Medulla oblongata (tissue), 1 donor: ENCODE measurements around the gene TAS2R9.
A peak's percentile ranks its signal among the peaks of the same experiment; 100 is the strongest.
"Not testable (repeated sequence)": the region's sequence is repeated elsewhere in the genome, so short reads cannot be mapped to it uniquely, and the experiment has no call there.

ENCODE experiments used
- DNase-seq: peaks from one replicate; pipeline ENCODE4 v3.0.0-alpha.2; 2015; ENCODE audit errors: extremely low spot score

TAS2R9 gene

DNA sequence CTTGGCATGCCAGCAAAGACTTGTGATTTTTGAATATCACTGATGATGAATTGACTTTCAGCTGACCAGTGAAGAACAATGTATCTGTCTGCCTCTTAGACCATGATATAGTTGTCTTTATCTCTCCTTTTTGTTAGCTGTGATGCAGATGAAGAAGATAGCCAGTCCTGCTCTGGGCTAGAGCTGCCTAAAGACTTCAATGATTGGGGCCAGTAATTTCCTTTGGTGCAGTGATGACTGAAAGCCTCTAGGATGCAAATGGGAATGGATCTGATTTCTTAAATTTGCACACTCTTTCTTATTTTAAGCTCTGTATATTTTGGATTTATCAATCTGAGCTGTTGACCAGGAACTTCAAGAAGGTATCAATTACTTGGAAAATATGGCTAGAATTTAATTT lies at the start of gene TAS2R9:
Gene TAS2R9 (minus strand): TSS at position 101 of the 400 bp plus-strand sequence. CDS start 93 bp downstream, at position 8.
- DNase-seq: no peak

- no peak for DNase-seq
Measured at GRCh38 chr12:10855807-10856206, 45.8 kb upstream of the TAS2R9 start.

GRCh38 chr12:10853776-10854175 lies 43.8 kb upstream of the TAS2R9 start:
- DNase-seq: no peak

DNA sequence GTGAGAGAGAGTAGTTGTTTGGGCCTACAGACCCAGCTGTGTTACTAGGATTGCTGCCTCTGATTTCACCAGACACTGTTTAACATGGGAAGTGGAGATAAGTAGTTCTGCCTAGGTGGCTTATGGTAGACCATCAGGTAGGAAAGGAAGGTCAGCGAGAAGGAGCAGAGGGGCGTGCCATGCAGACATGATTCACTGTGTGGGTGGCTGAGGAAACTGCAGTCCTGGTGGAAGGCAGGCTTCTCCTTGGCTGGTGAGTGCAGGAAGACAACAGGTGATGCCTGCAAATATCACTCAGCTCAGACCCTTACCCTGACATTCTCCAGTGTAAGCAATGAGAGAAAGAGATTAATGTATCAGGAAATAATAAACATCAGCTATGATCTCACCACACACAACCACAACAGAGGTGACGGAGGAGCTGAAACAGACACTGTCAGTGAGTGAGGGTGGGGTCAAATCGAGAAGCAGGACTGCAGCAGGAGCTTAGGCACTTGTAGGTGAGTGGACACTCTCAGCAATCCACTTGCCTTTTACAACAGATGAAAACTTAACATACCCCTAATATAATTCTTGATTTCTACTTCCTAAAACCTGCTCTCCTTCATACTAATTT lies 41.4 kb upstream of the TAS2R9 start:
- no peak for DNase-seq

DNA sequence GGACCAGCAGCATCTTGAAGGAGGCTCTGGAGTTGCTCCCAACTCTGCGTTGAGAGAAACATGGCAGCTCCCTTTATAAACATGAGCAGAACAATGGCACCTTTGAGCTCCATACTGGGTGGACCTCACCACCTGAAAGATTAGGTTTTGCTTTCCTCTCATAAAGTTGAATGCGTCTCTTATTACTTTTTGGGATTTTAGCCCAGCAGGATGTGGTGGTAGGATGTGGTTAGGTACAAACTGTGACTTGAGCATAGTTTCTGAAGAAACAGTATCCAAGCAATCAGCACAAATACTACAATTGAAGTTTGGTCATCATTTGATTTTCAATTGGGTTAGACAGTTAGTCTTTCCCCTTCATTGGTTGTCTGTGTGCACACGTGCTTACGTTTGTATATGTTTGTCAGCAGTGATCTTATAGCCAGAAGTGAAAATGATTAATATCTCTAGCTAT lies 39.5 kb upstream of the TAS2R9 start, which contains the start of gene PRR4:
Gene PRR4 (minus strand): TSS at position 51 of the 454 bp plus-strand sequence. CDS start 38 bp downstream, at position 13.
- no peak for DNase-seq

DNA sequence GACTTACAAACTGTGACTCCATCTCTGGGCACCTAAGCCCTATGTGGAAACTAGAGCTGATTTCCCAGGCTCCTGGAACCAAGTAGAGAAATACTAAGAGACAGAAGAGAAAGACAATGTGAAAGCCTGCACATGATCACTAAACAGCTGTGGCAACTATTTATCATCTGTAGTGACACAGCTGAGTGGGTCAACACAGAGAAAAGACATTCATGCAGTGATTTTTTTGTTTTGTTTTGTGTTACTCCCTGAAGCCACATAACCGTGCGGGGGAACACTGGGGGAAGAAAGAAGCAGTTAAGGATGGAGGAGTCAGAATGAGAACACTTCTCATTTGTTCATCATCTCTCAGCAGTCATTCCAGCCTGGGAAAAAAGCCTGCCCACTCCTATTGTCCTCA lies 37.8 kb upstream of the TAS2R9 start:
- DNase-seq: peak; percentile 3

DNA sequence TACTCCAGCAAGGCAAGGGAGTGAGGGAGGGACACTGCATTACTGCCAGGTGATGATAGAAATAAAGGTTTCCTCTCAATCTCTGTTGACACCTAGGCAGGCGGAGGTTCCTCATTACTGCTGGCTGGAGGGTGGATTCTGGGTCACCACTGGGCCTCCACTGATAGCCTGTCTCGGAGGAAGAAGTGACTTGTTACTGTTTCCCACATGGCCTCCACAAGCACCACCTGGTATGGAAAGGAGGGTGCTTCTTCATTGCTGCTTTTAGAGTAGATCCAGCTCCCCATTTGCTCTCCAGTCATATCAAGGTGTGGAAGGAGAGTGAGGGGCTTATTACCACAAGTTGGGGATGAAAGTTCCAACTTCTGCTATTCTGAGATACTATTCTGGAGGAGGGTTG lies 32.9 kb upstream of the TAS2R9 start:
- DNase-seq: no peak

- DNase-seq: no peak
Measured at GRCh38 chr12:10838461-10838860, 28.5 kb upstream of the TAS2R9 start.

DNA sequence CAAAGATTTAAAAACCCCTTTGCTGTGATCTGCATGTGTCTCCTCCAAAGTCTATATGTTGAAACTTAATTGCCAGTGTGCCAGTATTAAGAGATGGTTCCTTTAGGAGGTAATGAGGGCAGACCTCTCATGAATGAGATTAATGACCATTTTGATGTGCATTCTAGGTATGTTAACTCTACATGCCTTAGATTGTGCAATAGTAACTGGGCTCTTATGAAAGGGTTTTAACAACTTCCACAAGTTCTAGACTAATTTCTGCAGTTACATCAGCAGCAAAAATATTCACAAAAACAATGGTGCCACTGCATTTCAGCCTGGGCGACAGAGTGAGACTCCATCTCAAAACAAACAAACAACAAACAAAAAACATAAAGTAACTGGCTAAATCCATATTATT lies 20.0 kb upstream of the TAS2R9 start:
- no peak for DNase-seq

GRCh38 chr12:10826258-10826657 lies 16.3 kb upstream of the TAS2R9 start, which contains the start of gene TAS2R10:
Gene TAS2R10 (minus strand): TSS chr12:10826358. CDS start chr12:10826269, 89 bp downstream.
- DNase-seq: no peak

- no peak for DNase-seq
Measured at GRCh38 chr12:10824957-10825356, 15.0 kb upstream of the TAS2R9 start.

- DNase-seq: no peak
Measured at GRCh38 chr12:10811883-10812536, 2.0 kb upstream of the TAS2R9 start.

GRCh38 chr12:10807186-10807585 lies 2.8 kb downstream of the TAS2R9 start, which contains the start of gene TAS2R8:
Gene TAS2R8 (minus strand): TSS chr12:10807286. CDS start chr12:10806980, 306 bp downstream.
- DNase-seq: no peak

DNA sequence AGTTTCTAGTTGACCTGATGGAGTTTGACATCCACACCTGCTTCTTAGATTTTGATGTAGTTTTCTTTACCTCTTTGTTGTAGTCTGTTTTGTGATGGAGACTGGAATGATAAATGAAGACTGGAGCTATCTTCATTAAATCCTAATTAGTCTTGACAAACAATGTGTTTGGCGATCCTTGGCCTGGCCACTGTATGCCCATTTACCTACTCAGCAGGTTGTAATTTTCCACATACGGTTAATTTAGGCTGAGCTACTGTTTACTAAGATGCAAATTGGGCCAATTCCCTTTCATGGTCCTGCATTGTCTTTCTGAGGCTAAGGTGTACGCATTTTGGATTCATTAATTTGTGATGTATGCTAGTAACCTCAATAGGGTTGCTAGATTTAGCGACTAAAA lies 7.4 kb downstream of the TAS2R9 start, which contains the start of gene TAS2R7:
Gene TAS2R7 (minus strand): TSS at position 41 of the 400 bp plus-strand sequence. CDS start 57 bp downstream, outside the sequence.
- DNase-seq: no peak

DNA sequence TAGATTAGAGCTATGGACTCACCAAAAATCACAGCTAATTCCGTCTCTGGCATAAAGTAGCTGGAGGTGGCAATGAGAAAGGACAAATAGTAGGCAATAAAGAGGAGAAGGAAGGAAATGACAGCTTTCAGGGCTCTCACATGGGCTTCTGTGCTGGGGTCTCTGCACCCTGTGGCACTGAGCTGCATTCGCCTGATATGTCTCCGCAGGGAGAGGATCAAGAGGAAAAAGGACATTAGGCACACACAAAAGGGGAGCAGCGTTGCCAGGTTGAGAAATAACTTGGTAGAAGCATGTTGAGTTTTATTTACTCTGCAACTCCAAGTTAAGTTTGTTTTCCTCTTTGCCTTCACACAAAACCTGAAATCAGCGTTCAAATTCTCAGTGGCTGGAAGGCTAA lies 8.2 kb downstream of the TAS2R9 start:
- no peak for DNase-seq

DNA sequence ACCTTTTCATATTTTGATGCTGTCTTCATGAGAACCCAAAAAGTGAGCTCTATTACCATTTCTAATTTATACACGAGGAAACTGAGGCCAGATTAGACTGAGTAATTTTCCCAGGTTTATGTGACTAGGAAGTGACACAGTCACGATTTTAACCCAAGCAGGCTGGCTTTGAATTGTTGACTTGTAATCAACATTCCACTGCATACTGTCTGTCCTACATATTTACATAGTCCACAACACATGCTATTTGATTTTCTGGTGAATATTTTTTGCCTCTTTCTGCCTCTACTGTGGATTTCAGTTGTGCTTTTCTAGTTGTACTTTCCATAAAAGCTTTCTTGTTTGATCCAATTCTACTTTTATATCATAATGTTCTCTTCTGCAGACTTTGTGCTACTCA lies 15.7 kb downstream of the TAS2R9 start:
- no peak for DNase-seq

DNA sequence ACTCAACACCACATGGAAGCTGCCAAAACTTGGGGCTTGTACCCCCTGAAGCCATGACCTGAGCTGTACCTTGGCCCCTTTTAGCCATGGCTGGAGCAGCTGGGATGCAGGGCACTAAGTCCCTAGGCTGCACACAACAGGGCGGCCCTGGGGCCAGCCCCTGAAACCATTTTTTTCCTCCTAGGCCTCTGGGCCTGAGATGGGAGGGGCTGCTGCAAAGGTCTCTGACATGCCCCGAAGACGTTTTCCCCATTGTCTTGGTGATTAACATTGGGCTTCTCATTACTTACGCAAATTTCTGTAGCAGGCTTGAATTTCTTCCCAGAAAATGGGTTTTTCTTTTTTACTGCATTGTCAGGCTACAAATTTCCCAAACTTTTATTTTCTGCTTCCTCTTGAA lies 18.2 kb downstream of the TAS2R9 start:
- not testable (repeated sequence) for DNase-seq

GRCh38 chr12:10783252-10783651 lies 26.7 kb downstream of the TAS2R9 start:
- DNase-seq: no peak

GRCh38 chr12:10779103-10779502 lies 30.9 kb downstream of the TAS2R9 start:
- DNase-seq: no peak

DNA sequence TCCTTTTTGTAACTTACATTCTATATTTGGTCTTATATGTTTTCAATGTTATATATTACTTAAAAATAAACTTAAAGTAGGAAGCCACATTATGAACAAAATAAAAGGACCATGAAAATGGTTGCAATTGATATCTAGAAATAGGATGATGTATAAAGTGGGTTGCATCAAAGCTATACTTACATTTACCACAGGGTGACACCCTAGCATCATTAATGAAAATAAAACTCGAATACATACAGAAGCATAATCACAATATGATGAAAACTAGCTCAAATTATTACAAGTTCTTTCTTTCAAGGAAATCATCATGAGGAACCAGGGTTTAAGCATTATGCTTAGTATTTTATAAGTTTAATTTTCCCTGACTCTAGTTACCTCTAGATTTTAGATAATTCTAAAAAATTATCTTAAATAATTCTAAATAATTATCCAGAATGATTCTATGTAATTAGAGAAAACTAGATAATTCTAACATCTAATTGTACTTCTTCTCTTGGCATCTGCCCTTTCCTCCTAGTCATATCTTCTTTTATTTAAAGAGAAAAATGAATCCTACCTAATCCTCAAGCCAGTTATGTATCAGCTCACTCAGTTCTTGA lies 38.7 kb downstream of the TAS2R9 start:
- DNase-seq: peak; percentile 49

GRCh38 chr12:10759657-10760056 lies 50.3 kb downstream of the TAS2R9 start:
- no peak for DNase-seq
